ENCODE results near the gene MED27. TPM values are rescaled to one million over a fixed set of nuclear protein-coding genes. Genes with fewer than 3 reads are reported as not detected.

MED27 gene
- total and polyA plus RNA-seq, 2 of the 4 experiments (the other 2 are of a cell fraction), result 50.2 to 63.4 TPM

DNA sequence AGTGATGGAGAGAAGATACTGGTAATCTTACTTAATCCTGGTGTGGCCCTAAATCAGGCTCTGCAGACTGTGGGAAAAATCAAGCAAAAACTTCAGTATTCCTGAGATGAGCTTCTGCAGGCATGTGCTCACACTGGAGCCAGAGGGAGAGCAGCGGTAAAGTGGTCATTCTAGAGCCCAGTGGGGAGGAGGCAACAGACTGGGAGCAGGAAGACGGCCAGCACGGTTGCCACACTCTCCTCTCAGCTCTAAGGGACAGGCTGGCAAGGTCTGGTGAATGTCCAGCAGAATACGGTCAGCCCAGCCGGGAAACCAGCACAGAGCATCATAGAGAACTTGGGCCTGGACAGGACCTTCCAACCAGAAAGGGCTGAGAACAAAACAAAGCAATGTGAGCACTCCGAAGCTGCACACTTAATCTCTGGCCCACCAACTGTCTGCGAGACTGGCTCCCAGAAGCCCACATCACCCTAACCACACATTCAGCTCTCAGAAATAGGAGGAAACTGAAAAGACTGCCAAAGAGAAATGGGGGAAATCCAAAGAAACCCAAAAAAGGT is 30.3 kb downstream of the MED27 start:
- Histone ChIP-seq H4K91ac (ENCODE audit: insufficient read depth, low read depth, low read length) (no peak overlapping the region), H4K5ac (ENCODE audit: low read depth, low read length) (no peak overlapping the region), H3K9me1 (ENCODE audit: insufficient read depth, low read length) (peaks cover 13% of the 10 kb centered on the region), H3K9ac (ENCODE audit: low read depth, low read length) (no peak overlapping the region), H2AK5ac (ENCODE audit: low read depth, low read length) (0 out of 2 replicates have a peak overlapping the region, but pooled peaks have one; percentile 14), H3K14ac (replicated peaks; ENCODE audit: low read depth, low read length) (no peak overlapping the region), H3K18ac (ENCODE audit: low read depth, low read length) (no peak overlapping the region), H3K9me3 (ENCODE audit: control insufficient read depth, insufficient read depth, low read length) (no peaks in the 10 kb centered on the region), H2BK20ac (ENCODE audit: low read depth, low read length) (no peak overlapping the region), H3K56ac (ENCODE audit: extremely low read depth, insufficient read depth, low read length) (no peak overlapping the region), H3K23ac (ENCODE audit: low read depth, low read length) (no peak overlapping the region), H2AK9ac (replicated peaks; ENCODE audit: low read depth, low read length, poor library complexity) (no peak overlapping the region), H3K4ac (ENCODE audit: low read depth, low read length) (no peak overlapping the region), H2AFZ (replicated peaks; ENCODE audit: low read length, poor library complexity) (no peak overlapping the region), H3K36me3 (ENCODE audit: control insufficient read depth, insufficient read depth, low read length) (no peaks in the 10 kb centered on the region), H3K79me1 (ENCODE audit: low read depth in 1 of 2, low read length in 2 of 2) (peaks cover 41 to 82% of the 10 kb centered on the region in 2 experiments), H3K27ac (ENCODE audit: insufficient read depth, low read length) (no peak overlapping the region), H4K8ac (ENCODE audit: low read depth in 2 of 2, low read length in 2 of 2) (no peak overlapping the region; a peak in 1 of 4 replicates), H4K20me1 (ENCODE audit: insufficient read depth, low read length) (peaks cover 22% of the 10 kb centered on the region), H3K4me3 (ENCODE audit: insufficient read depth, low read depth, low read length) (no peak overlapping the region), H2BK120ac (ENCODE audit: low read depth, low read length) (no peak overlapping the region), H3K4me1 (ENCODE audit: control insufficient read depth, insufficient read depth, low read length) (peaks cover 5% of the 10 kb centered on the region), H3K27me3 (ENCODE audit: control insufficient read depth, insufficient read depth, low read length) (no peaks in the 10 kb centered on the region), H2BK15ac (ENCODE audit: low read depth, low read length) (no peak overlapping the region), H2BK5ac (ENCODE audit: low read depth, low read length, poor library complexity, severe bottlenecking) (no peak overlapping the region), H3K4me2 (ENCODE audit: low read depth, low read length) (no peak overlapping the region)
- BruUV-seq (replicated peaks), result no TSS peak
- intact Hi-C loops (cut with micrococcal nuclease), result no loop called here
- 78% methylated on average over 4 of the region's 7 CpGs; no CpG with 5 or more reads in 1 of the 2 experiments for WGBS, 2 experiments (ENCODE audit: extremely low coverage in 2 of 2, insufficient read length in 1 of 2)
- ATAC-seq (ENCODE audit: low read depth) (no peak), DNase-seq (no peak)
- ChIA-PET POLR2A (ENCODE audit: unreplicated experiment) (no interaction called here), CTCF (no interaction called here)
- TF ChIP-seq MAFK (IDR thresholded peaks at IDR 0.05; ENCODE audit: low read depth, low read length) (no peak), RAD21 (IDR thresholded peaks at IDR 0.05; ENCODE audit: low read length) (no peak), RFX5 (IDR thresholded peaks at IDR 0.05; ENCODE audit: low read depth, low read length) (no peak), CHD1 (IDR thresholded peaks at IDR 0.05; ENCODE audit: low read depth, low read length) (no peak), MAZ (IDR thresholded peaks at IDR 0.05; ENCODE audit: borderline replicate concordance, low read depth, low read length) (no peak), NFE2L2 (IDR thresholded peaks at IDR 0.05; ENCODE audit: low read depth, low read length) (no peak), BHLHE40 (IDR thresholded peaks at IDR 0.05; ENCODE audit: low read depth, low read length) (no peak), SMC3 (IDR thresholded peaks at IDR 0.05; ENCODE audit: low read depth, low read length) (no peak), CEBPB (IDR thresholded peaks at IDR 0.05; ENCODE audit: low read depth, low read length) (no peak), MXI1 (IDR thresholded peaks at IDR 0.05; ENCODE audit: borderline replicate concordance, low read depth, low read length) (no peak), POLR2A (IDR thresholded peaks at IDR 0.05; ENCODE audit: low read depth, low read length) (no peak), FOS (IDR thresholded peaks at IDR 0.05; ENCODE audit: low read depth, low read length) (no peak)
- TF ChIP-seq, protein P1, sequence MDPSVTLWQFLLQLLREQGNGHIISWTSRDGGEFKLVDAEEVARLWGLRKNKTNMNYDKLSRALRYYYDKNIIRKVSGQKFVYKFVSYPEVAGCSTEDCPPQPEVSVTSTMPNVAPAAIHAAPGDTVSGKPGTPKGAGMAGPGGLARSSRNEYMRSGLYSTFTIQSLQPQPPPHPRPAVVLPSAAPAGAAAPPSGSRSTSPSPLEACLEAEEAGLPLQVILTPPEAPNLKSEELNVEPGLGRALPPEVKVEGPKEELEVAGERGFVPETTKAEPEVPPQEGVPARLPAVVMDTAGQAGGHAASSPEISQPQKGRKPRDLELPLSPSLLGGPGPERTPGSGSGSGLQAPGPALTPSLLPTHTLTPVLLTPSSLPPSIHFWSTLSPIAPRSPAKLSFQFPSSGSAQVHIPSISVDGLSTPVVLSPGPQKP (IDR thresholded peaks at IDR 0.05; ENCODE audit: borderline replicate concordance, low read depth, low read length), result no peak
- TF ChIP-seq, protein P2, sequence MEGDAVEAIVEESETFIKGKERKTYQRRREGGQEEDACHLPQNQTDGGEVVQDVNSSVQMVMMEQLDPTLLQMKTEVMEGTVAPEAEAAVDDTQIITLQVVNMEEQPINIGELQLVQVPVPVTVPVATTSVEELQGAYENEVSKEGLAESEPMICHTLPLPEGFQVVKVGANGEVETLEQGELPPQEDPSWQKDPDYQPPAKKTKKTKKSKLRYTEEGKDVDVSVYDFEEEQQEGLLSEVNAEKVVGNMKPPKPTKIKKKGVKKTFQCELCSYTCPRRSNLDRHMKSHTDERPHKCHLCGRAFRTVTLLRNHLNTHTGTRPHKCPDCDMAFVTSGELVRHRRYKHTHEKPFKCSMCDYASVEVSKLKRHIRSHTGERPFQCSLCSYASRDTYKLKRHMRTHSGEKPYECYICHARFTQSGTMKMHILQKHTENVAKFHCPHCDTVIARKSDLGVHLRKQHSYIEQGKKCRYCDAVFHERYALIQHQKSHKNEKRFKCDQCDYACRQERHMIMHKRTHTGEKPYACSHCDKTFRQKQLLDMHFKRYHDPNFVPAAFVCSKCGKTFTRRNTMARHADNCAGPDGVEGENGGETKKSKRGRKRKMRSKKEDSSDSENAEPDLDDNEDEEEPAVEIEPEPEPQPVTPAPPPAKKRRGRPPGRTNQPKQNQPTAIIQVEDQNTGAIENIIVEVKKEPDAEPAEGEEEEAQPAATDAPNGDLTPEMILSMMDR (conservative IDR thresholded peaks at IDR 0.05; ENCODE audit: low read depth, low read length), result no peak
- dilution Hi-C loops (cut with HindIII; ENCODE audit: low sequenced_read_pairs, unreplicated experiment), result no loop called here
- in situ Hi-C loops (cut with MboI; ENCODE audit: low sequenced_read_pairs), result no loop called here
